ENCODE results near the gene CRHR2.

- TF ChIP-seq, protein P1, sequence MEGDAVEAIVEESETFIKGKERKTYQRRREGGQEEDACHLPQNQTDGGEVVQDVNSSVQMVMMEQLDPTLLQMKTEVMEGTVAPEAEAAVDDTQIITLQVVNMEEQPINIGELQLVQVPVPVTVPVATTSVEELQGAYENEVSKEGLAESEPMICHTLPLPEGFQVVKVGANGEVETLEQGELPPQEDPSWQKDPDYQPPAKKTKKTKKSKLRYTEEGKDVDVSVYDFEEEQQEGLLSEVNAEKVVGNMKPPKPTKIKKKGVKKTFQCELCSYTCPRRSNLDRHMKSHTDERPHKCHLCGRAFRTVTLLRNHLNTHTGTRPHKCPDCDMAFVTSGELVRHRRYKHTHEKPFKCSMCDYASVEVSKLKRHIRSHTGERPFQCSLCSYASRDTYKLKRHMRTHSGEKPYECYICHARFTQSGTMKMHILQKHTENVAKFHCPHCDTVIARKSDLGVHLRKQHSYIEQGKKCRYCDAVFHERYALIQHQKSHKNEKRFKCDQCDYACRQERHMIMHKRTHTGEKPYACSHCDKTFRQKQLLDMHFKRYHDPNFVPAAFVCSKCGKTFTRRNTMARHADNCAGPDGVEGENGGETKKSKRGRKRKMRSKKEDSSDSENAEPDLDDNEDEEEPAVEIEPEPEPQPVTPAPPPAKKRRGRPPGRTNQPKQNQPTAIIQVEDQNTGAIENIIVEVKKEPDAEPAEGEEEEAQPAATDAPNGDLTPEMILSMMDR (IDR thresholded peaks at IDR 0.05; ENCODE audit: insufficient read depth, low read length), result no peak
- TF ChIP-seq REST (IDR thresholded peaks at IDR 0.05; ENCODE audit: insufficient replicate concordance, low read depth) (no peak), POLR2AphosphoS5 (IDR thresholded peaks at IDR 0.05; ENCODE audit: low read depth) (no peak), GABPA (IDR thresholded peaks at IDR 0.05; ENCODE audit: low read depth) (no peak)
These were observed 31.9 kb upstream of the CRHR2 start for GRCh38 chr7:30714129-30714528.

Measured in HL-60 (cell line).